Panc1 (cell line): Measurements from ENCODE around the gene NNMT. TPM values are rescaled to one million over a fixed set of nuclear protein-coding genes. Genes with fewer than 3 reads are reported as not detected.

Experiments used
- ATAC-seq: fragments of 200-7000 bp; cut with Tn5 transposase; 2 replicates; pipeline ENCODE4 v1.9.1; 2020; ENCODE audit warnings: mild to moderate bottlenecking, moderate library complexity
- BruUV-seq: library from RNA; stranded (reverse); fragments of 400-500 nt; replicated peaks from 2 replicates; lab custom pipeline; 2021; lab: Mats Ljungman, UMichigan
- CTCF ChIA-PET: fragments of 300-600 bp; sonication (Branson Sonifier 250); formaldehyde crosslinking; loops from one replicate; lab custom pipeline; 2022; ENCODE audit warnings: antibody characterized with exemption; lab: Charles Lee
- POLR2A ChIA-PET: fragments of 300-600 bp; sonication (Branson Sonifier 250); formaldehyde crosslinking; loops from one replicate; lab custom pipeline; 2022; ENCODE audit warnings: antibody characterized with exemption; lab: Charles Lee
- DNase-seq: peaks from one replicate; pipeline ENCODE4 v3.0.0-alpha.2; 2010; ENCODE audit warnings: low read depth, low spot score
- H3K27ac ChIP-seq: 2 replicates; pipeline ENCODE4 v1.5.1; 2011; ENCODE audit warnings: mild to moderate bottlenecking, low read length, inconsistent platforms
- H3K27me3 ChIP-seq: fragments of 200-500 bp; sonication (Bioruptor generic); 2 replicates; pipeline ENCODE4 v1.6.0; 2014; ENCODE audit warnings: low read length, inconsistent platforms; ENCODE audit not compliant: control insufficient read depth, insufficient read depth
- H3K36me3 ChIP-seq: fragments of 200-500 bp; sonication (Bioruptor generic); 2 replicates; pipeline ENCODE4 v1.5.1; 2014; ENCODE audit warnings: inconsistent platforms, mild to moderate bottlenecking, low read length, moderate library complexity; ENCODE audit not compliant: control insufficient read depth, insufficient read depth
- H3K4me1 ChIP-seq: 2 replicates; pipeline ENCODE4 v1.5.1; 2011; ENCODE audit warnings: inconsistent platforms, mild to moderate bottlenecking, low read length, moderate library complexity; ENCODE audit not compliant: control insufficient read depth, insufficient read depth
- H3K4me3 ChIP-seq, 2 experiments: 2 replicates each; pipeline ENCODE4 v1.5.1; 2011 to 2012; ENCODE audit warnings: low read depth in 2 of 2, low read length in 2 of 2, mild to moderate bottlenecking in 2 of 2, inconsistent platforms in 1 of 2, moderate library complexity in 1 of 2
- H3K9me3 ChIP-seq: fragments of 200-500 bp; sonication (Bioruptor generic); 2 replicates; pipeline ENCODE4 v1.5.1; 2014; ENCODE audit warnings: low read depth, mild to moderate bottlenecking, inconsistent platforms, low read length, moderate library complexity; ENCODE audit not compliant: control insufficient read depth, insufficient read depth
- CTCF ChIP-seq: fragments of 450-650 bp; IDR thresholded peaks from 2 replicates; pipeline ENCODE4 v1.5.1; 2017; ENCODE audit warnings: mild to moderate bottlenecking
- POLR2AphosphoS5 ChIP-seq: IDR thresholded peaks from 2 replicates; pipeline ENCODE4 v1.6.1; 2012; ENCODE audit warnings: mild to moderate bottlenecking, low read depth, low read length, moderate library complexity
- REST ChIP-seq, 2 experiments: IDR thresholded peaks; 2 replicates each; pipeline ENCODE4 v1.6.1; 2011 to 2012; ENCODE audit warnings: low read depth in 2 of 2, control low read depth in 1 of 2, low read length in 1 of 2, mild to moderate bottlenecking in 1 of 2, moderate library complexity in 1 of 2; ENCODE audit not compliant: insufficient read depth in 1 of 2
- SIN3A ChIP-seq: IDR thresholded peaks from 2 replicates; pipeline ENCODE4 v1.6.1; 2012; ENCODE audit warnings: low read depth, mild to moderate bottlenecking, low read length, moderate library complexity, borderline replicate concordance; ENCODE audit not compliant: insufficient read depth
- TCF7L2 ChIP-seq: IDR thresholded peaks from 2 replicates; pipeline ENCODE4 v1.6.1; 2011; ENCODE audit warnings: mild to moderate bottlenecking, low read depth, low read length, inconsistent platforms
- in situ Hi-C: cut with HindIII; loops from 2 replicates; pipeline ENCODE4 v1.10.0; 2016; ENCODE audit warnings: low sequenced_read_pairs, low pct_unique_long_range_greater_than_20kb
- intact Hi-C: fragments of 100-400 bp; cut with micrococcal nuclease; formaldehyde crosslinking; loops from one replicate; pipeline ENCODE4 v1.10.0; 2022; ENCODE audit not compliant: unreplicated experiment
- total RNA-seq: library from RNA; stranded (reverse); gene quantifications from one replicate; pipeline ENCODE4 v1.2.1, GENCODE V29; 2021; ENCODE audit not compliant: unreplicated experiment

Gene NNMT
- total RNA-seq, 1 experiment from 2014 or later = 1.7 TPM

GRCh38 chr11:114259124-114259526 lies 37.1 kb upstream of the NNMT start:
- intact Hi-C loops (no loop called here), in situ Hi-C loops (no loop called here)
- POLR2A ChIA-PET = no interaction called here
- H3K4me1 ChIP-seq = no peaks in the 10 kb centered on the region
- TF ChIP-seq POLR2AphosphoS5 (no peak), CTCF (no peak), TCF7L2 (no peak), SIN3A (no peak), REST (IDR thresholded peaks at IDR 0.05; ENCODE audit: insufficient read depth in 1 of 2, low read depth in 2 of 2, low read length in 1 of 2) (no peak)
- no peak overlapping the region for H3K27ac ChIP-seq
- no peak for ATAC-seq
- no peak overlapping the region for H3K4me3 ChIP-seq
- no TSS peak for BruUV-seq
- no peak for DNase-seq
- H3K36me3 ChIP-seq = no peaks in the 10 kb centered on the region
- H3K27me3 ChIP-seq = peaks cover 13% of the 10 kb centered on the region
- CTCF ChIA-PET = interaction anchor here (0.7 to 1.2 kb wide), 2 partner anchors 267 to 447 kb away, joined by 3 read pairs; no protein-coding TSS in a partner anchor
- no peaks in the 10 kb centered on the region for H3K9me3 ChIP-seq

GRCh38 chr11:114259551-114259983 lies 36.6 kb upstream of the NNMT start:
- BruUV-seq = no TSS peak
- DNase-seq (no peak), ATAC-seq (no peak)
- Histone ChIP-seq H3K27me3 (peaks cover 14% of the 10 kb centered on the region), H3K9me3 (no peaks in the 10 kb centered on the region), H3K4me3 (no peak overlapping the region), H3K36me3 (no peaks in the 10 kb centered on the region), H3K27ac (no peak overlapping the region), H3K4me1 (no peaks in the 10 kb centered on the region)
- intact Hi-C loops (no loop called here), in situ Hi-C loops (no loop called here)
- no peak for TF ChIP-seq SIN3A
- TF ChIP-seq POLR2AphosphoS5 = no peak
- no peak for TF ChIP-seq REST (IDR thresholded peaks at IDR 0.05; ENCODE audit: insufficient read depth in 1 of 2, low read depth in 2 of 2, low read length in 1 of 2)
- TF ChIP-seq TCF7L2 = no peak
- no peak for TF ChIP-seq CTCF
- ChIA-PET CTCF (interaction anchor here (0.7 to 2.7 kb wide), 3 partner anchors 265 to 446 kb away, joined by 3 to 22 read pairs (median 3); no protein-coding TSS in a partner anchor), POLR2A (no interaction called here)
